ENCODE results near the gene RBM39.

- TF ChIP-seq CBX5 (CRISPR knock-in tag; IDR thresholded peaks at IDR 0.05; ENCODE audit: borderline replicate concordance) (no peak), RBAK (CRISPR knock-in tag; IDR thresholded peaks at IDR 0.05) (no peak), ZNF510 (CRISPR knock-in tag; IDR thresholded peaks at IDR 0.05; ENCODE audit: low read depth) (no peak), CEBPZ (IDR thresholded peaks at IDR 0.05; ENCODE audit: low read length) (no peak), ZHX1 (CRISPR knock-in tag; IDR thresholded peaks at IDR 0.05; ENCODE audit: low read depth) (no peak), MZF1 (CRISPR knock-in tag; IDR thresholded peaks at IDR 0.05; ENCODE audit: borderline replicate concordance) (no peak)
Observed at GRCh38 chr20:35715652-35716051, 26.4 kb downstream of the RBM39 start.
